Smooth muscle cell of trachea (primary cell): ENCODE measurements around the gene LGALS8. TPM values are rescaled to one million over a fixed set of nuclear protein-coding genes. Genes with fewer than 3 reads are reported as not detected.

Experiments used
- total RNA-seq: library from RNA; depleted of rRNA; stranded (reverse); fragments of >200 nt; gene quantifications from 2 replicates; pipeline ENCODE4 v1.2.1, GENCODE V29; 2014

LGALS8 gene
- 65.5 and 66.2 TPM in 2 replicates for total RNA-seq

DNA sequence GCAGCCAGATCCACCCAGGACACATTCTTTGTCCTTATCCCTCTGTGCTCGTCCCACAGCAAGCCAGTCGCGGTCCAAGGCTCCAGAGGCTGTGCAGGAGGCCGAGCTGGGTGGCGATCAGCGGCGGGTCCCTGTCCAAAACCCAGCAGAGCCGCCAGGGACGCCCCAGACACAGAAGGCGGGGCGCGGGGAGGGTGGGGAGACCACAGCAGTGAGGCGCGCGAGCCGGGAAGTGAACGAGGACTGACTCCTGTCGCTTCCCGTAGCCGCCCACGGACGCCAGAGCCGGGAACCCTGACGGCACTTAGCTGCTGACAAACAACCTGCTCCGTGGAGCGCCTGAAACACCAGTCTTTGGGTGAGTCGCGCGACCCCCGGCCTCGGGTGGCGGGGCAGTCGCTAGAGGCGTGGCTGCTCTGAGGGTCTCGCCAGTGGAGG lies at the start of gene LGALS8:
Gene LGALS8, plus strand, starts transcription at position 279 of the 438 bp plus-strand sequence. CDS start 2,089 bp downstream, outside the sequence.

Other genes with a start within 250 kb of the LGALS8 start
- gene ERO1B, start 242.0 kb upstream of the LGALS8 start, total RNA-seq, result 1.6 and 2.5 TPM in 2 replicates
- under 0.01 TPM in 1 of 2 replicates, not detected in the other for gene EDARADD, start 129.7 kb upstream of the LGALS8 start, total RNA-seq
- 36.7 and 37.2 TPM in 2 replicates for gene HEATR1, start 80.5 kb downstream of the LGALS8 start, total RNA-seq
- under 0.01 TPM in 2 replicates for gene ACTN2, start 162.5 kb downstream of the LGALS8 start, total RNA-seq